Kidney glomerular epithelial cell (primary cell): Measurements from ENCODE around the gene ASB8.
"Not testable (repeated sequence)": the region's sequence is repeated elsewhere in the genome, so short reads cannot be mapped to it uniquely, and the experiment has no call there.

ENCODE experiments used
- DNase-seq: peaks from one replicate; lab custom pipeline; 2025; lab: John Stamatoyannopoulos, UW

Gene ASB8

DNA sequence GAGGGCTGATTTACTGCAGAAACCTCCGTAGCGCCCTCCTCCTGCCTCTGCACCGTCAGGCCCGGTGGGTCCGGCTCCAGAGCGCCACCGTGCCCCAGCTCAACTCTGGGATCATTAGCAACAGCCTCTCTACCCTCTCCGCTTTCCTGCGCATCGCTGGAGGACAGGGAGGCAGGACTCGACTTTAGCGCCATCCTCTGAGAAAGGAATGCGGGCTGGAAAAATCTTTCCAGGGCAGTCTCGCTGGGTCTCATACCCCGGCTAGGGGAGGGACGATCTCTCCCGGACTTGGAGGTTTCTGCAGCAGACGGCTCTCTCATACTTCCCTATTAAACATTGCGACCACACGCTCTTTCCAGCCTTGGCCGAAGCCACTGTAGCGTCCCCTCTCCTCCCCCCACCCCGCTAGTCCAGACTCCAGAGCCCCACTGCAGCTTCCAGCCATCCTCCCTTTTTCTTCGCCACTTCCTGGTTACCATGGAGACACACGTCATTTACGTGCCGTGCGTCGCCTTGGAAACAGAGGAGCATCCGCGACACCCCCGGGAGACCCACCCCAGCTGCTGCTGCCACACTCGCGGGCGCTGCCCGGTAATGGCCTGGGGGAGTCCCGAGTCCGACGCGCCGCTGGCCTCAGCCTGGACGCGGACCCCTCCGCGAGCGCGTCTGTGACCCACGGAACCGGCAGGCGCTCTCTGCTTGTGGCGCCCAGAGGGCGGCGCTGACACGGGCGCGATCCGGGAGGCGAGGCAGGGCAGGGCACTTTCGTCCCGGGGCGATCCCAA, 26.0 kb upstream of the ASB8 start, which contains the start of gene CCDC184:
Gene CCDC184 (plus strand): TSS at position 554 of the 785 bp plus-strand sequence. CDS start 479 bp downstream, outside the sequence.
- peak; percentile 77 for DNase-seq

DNA sequence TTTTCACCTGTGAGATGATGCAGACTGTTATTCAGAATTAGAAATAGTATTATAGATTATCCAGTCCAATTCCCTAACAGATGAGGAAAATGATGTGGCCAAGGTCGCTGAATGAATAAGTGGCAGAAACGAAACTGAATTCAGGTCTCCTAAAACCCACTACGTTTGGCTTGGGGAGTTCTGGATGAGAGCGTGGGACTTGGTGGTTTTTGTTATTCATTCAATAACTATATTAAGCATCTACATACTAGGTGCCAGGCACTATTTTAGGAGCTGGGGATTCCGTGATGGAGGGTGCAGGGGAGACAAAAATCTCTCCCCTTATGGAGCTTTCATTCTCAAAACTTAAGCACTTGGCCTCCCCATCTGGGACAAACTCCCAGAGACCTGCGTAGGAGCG, 25.3 kb upstream of the ASB8 start:
- DNase-seq, result no peak

DNA sequence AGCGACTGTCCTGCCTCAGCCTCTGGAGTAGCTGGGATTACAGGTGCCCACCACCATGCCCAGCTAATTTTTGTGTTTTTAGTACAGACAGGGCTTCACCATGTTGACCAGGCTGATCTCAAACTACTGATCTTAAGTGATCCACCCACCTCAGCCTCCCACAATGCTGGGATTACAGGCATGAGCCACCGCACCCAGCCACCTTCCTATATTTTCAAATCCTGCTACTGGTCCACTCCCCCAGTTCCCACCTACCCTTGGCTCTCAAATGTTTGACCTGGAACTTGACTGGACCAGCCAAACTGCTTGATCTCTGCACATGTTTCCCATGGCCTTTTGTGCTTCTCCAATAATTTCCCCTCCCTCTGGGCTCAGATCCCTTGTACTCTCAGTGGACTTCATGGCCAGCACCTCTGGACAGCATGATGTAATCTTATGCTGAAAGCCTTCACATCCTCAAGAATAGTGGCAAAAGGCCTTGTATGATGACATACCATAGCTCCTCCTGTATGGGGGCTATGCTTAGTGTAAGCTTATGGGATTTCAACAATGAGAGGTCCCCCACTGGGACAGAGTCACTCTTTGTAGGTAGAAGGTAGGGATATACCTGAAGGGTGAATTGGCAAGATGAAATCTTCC, 23.7 kb upstream of the ASB8 start:
- DNase-seq, result no peak

DNA sequence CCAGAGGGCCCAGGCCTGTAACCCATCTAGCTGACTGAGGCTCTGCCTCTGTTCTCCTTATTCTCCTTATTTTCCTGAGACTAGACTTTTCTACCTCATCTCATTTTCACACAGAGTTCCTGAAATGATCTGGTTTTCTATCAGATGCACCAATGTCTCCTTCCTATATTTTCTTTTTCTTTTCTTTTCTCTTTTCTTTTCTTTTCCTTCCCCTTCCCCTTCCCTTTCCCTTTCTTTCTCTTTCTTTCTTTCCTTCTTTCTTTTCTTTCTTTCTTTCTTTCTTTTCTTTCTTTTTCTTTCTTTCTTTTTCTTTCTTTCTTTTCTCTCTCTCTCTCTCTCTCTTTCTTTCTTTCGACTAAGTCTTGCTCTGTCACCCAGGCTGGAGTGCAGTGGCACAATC, 23.1 kb upstream of the ASB8 start:
- DNase-seq, result no peak

DNA sequence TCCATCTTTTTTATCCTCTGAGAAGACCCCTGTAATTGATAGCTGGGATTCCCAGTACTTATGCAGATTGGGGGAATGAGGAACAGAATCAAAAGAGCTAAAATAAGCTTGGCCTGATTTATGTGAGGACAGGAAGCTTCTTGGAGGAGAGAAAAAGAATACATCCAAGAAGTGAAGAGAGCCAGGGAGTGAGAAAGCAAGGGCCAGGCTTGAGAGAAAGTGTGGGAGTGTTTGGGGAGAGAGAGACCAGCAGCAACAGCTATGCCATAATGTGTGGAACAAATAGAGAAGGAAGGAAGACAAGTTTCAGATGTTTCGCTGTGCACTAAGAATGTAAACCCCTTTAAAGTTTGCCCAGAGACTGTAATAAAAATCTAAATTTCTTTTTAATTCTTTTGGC, 22.2 kb upstream of the ASB8 start:
- DNase-seq, result no peak

DNA sequence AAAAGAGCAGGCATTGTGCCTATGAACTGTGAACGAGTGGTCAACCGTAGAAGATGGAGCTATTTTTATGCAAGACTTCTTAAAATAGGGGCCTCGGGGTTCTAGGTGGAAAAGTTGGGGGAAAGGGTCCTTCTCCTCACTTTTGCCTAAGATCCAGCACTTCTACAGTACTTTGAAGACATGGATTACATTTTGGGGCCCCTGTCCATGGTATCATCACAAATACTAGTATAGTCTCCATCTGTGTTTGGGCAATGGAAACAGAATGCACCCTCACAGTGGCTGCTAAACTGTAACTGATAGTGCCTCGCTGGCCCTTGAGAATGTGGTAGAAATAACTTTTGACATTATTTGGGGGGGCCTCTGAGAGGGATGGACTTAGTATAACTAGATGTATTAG, 20.7 kb upstream of the ASB8 start:
- DNase-seq, result no peak

DNA sequence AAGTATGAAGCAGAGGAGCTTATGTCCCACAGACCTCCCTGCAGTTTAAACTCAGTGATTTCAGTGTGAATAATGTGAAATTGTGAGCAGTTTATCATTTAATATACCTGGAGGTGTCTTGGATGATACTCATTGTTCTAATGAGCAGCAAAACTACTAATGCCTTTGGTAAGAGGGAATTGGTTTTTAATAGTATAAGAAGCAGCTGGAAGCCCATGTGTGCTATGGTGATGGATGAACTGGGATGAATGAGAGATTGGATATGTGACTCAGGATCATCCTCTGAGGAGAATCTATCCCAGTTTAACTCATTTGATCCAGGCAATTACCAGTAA, 19.1 kb upstream of the ASB8 start:
- no peak for DNase-seq

DNA sequence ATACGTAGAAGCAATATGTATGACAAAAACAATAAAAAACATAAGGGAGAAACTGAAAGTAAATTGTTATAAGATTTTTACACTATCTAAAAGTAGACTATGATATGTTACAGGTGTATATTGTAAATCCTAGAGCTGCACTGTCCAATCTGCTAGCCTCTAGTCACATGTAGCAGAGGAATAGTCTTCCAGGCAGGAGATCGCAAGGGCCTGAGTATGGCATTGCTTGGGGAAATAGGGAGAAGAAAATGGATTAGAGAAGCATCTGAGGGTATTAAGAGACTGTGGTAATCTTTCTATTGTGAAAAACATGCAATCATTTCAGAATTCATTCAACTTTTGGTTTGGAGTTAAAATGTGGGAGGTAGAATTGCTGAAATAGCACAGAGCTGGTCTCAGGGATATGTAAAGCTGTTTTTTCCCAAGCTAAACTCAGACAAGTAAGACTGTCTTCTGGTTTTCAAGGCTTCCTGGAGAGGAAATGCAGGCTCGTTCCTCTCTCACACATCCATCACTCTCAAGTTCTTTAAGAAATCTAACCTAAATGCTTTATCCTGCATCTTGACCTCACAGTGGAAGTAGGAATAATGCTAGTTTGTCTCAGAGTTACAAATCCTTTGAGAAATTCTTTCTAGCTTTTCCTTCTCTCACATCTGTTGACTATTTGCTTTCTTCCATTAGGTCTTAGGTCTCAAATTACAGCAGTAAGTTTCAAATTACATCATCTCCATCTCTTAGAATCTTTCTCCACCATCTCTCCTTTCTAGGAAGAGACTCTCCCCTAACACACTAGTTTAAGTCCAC, 18.5 kb upstream of the ASB8 start:
- DNase-seq, result no peak

DNA sequence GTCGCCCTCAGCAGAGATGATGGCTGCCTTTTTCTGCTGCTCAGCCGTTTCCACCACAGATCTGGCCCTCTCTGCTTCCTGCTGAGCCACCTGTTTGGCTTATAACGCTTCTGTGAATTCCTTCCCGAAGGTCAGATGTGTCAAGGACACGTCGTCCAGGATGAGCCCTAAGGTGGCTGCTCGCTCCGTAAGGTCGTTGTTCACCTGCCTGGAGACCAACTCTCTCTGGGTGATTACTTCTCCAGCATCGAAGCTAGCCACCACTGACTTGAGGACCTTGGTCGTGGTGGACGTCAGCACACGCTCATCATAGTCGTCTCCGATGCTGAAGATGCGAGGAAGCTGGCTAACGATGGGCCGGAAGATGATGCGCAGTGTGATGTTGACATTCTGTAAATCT, 11.7 kb upstream of the ASB8 start:
- DNase-seq, result no peak

DNA sequence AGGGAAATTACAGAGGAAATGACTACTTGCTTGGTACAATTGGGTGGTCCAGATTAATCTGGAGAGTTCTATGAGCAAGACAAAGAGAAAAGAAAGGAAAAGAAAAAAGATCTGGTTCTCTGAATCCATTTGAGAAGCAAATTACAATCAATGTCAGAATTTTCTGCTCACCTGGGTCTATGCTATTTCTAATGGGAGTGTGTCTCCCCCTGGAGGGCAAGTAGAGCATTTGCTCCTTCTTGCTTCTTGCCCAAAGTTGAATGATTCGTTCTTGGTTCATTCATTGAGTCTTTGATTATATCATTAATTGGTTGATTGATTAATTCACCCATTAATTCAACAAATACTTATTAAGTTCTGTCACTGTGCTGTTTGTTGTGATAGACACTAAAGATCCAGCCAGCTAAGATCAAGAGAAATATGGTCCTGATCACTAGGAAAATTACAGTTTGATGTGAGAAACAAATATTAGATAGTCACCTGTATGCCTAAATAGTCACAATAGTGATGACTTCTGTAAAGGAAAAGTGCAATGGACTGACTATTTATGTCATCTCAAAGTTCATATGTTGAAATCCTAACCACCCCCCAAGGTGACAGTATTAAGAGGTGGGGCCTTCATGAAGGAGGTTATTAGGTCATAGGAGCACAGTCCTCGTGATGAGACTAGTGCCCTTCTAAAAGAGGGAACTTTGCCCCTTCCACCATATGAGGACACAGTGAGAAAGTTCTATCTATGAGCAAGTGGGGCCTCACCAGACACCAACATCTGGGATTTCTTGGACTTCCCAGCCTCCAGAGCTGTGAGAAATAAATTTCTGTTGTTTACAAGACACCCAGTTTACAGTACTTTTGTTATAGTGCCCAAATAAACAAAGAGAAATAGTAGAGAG, 8.0 kb upstream of the ASB8 start:
- peak; percentile 50 for DNase-seq

DNA sequence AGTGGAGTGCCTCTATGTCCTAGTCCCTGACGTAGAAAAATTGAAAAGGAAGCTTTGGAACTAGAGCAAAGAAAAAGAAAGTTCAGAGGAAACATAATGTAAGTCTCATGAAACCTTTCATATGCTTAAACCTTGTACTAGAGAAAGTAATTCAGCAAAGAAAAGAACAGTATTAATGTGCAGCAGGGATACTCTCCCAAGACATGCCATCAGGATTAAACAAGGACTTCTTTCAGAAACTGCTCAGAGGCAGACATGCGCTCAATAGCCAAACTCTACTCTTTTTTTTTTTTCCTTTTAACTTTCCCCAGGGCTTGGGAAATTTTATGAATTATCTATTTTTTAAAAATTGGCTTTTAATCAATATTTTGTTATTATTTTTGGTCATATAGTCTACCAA, 7.1 kb upstream of the ASB8 start:
- no peak for DNase-seq

DNA sequence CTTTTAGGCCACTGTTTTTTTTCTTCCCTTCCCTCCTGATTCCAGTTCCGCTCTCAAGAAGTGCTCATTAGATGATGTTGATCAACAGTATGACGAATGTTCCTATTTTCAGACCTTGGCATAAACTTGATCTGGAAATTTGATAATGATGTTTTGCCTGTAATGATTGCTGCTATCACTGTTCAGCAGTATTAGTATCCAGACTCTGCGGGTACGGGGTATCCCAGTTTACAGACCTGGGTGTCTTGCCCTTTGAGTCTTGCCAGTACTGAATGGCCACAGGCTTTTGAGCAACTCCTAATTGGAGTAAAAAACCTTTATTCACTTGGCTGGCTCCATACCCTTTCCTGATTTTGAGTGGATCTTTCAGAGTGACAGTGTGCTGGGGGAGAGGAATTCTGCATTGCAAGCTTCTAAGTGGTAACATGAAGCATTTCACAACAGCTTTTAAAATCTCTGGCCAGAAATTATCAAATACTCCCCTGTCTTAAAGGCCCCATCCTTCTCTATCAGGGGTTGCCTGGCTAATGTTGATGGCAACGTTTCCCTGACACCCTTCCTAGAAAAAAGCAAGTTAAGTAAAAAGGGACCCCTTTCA, 5.9 kb upstream of the ASB8 start:
- no peak for DNase-seq

DNA sequence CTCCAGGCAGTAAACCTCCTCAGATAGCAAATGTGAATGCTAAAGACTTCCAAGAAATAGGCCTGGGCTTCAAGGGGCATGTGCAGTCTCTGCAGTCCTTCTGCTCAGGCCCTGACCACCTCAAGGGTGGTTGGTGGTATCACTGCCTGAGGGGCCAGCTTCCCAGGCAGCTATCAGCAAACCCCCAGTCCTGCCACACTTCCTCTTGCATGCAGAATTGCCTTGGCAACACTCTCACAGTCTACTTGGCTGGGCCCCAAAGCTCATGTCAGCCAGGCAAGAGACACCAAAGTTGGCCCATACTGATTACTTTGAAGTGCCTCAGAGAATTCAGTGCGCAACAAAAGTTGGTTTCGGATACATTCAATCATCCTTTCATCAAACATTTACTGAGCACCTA, 3.5 kb upstream of the ASB8 start:
- no peak for DNase-seq

DNA sequence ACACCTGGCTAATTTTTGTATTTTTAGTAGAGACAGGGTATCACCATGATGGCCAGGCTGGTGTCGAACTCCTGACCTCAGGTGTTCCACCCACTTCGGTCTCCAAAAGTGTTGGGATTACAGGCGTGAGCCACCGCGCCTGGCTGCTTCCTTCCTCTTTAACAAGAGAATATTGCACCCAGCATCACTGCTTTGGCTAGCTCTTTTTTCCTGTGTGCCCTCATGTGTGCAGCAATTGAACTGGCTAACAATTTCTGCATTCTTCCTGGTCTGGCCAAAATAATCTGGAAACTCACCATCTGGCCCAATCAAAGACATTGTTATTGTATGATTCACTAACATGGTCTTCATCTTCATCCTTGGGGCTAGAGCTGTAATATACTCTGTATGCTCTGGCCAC, 2.7 kb upstream of the ASB8 start:
- DNase-seq, result no peak

DNA sequence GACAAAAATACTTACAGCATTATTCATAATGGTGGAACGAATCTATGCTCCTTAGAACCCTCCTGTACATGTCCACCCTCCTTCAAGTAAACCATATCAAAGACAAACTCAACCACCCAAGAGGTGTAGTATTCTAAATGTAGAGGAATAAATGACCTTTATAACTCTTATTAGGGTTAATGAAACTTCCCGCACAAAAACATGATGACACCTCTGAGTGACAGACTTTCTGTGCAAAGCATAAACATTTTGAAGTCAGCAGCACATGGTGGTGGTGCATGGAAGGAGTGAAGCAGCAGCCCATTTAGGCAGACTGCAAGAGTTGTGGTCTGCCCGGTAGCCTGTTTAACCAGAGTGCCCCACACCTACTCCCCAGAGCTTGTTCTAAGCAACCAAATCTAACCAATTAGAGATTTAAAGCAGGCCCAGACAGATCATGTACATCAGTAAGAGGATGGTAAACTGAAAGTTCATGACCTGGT, 615 bp upstream of the ASB8 start:
- no peak for DNase-seq

DNA sequence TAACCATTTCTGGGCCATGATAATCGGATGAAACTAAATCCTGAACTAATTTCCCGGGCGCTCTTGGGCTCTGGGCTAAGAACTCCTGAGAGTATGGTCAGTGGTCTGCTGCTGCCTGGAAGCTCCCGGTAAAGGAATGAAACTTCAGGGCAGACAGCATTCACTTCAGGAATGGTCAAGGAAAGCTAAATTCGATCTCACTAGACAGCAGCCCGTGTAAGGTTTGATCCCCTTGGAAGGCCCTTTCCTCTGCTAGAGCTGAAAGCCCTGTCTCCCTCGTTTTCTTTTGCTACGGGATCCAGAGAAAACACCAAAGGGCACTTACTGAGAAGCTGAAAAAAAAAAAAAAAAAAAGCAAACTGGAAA, 680 bp downstream of the ASB8 start:
- DNase-seq, result no peak

DNA sequence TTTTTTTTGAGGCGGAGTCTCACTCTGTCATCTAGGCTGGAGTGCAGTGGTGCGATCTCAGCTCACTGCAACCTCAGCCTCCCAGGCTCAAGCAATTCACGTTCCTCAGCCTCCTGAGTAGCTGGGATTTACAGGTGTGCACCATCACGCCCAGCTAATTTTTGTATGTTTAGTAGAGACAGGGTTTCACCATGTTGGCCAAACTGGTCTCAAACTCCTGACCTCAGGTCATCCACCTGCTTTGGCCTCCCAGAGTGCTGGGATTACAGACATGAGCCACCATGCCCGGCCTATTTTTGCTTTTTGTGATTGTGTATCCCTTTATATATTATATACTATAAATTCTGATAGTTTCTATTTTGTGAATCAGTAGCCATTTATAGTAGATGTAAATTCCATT, 1.5 kb downstream of the ASB8 start:
- DNase-seq, result not testable (repeated sequence)

DNA sequence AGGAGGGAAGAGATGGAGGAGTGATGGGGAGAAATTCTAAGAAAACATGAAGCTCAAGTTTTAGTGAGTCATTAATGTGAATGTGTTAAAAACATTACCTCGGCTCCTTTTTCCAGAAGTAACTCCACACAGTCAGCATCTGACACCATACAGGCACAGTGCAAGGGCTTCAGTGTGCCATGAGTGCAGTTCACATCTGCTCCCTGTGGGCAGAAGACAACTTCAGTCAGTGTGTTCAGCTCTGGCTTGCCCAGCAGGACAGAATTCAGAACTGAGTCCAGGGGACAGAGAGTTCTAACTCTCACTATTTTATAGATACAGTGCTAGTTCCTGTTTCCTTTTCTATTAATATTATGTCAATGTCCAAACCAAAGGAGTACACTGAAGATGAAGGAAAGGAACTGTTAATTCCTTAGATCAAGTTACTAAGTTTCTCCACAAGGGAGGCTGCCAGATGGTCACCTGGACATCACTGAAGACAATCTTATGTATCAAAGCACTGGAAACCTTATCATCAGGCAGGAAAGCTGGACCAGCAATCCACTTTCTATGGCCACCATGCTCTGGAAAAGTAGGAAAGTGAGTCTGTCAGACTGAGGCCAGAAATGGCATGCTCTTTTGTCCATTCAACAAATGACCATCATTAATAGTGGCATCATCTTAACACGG, 6.1 kb downstream of the ASB8 start:
- no peak for DNase-seq

DNA sequence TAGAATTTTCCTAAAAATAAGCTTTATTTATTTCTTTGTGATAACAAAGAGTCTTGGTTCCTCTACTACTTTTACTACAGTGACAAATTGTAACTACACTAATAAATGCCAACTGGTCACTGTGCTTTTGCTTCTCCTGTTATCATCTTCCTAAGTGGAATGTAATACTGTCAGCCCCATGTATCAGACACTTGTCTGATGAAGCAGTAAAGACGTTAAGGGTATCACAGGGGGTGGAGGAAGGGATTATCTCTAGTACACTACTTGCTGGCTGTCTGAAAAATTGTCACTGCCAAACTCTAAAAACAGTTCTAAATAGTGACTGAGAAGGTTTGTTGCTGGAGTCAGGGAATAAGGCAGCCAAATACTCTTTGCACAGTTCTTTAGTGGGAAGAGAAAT, 11.3 kb downstream of the ASB8 start:
- DNase-seq, result no peak

DNA sequence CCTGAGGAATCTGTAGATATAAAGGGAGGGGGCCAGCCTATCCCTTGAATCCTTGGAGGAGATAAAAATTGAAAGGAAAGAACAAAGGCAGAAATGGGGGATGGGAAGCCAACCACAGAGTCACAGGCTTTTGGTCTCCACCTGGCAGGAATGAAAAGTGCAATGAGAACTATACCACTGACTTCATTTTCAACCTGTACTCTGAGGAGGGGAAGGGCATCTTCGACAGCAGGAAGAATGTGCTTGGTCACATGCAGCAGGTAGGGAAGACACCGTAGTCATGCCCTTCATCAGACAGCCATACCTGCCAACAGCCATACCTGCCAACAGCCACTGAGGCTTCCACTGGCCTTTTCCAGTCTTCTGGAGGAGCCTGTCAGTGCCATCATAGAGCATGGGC, 13.4 kb downstream of the ASB8 start:
- DNase-seq, result no peak
